ENCODE measurements around the gene RAB12.

DNA sequence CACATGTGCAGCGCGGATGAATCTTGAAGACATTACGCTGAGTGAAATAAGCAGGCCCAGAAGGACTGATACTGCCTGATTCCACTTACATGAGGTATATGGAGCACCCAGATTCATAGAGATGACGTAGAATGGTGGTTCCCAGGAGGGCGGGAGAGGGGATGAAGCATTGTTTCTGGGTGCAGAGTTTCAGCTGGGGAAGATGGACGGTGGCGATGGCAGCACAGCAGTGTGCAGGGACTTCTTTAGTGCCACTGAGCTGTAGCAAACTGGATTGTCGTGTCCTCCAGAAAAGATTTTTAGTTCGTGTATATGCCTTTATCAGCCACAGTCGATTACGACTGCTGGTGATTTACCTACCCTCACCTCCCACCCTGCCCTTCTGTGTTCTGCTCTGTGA lies 30.5 kb downstream of the RAB12 start:
- TF ChIP-seq, protein P1, sequence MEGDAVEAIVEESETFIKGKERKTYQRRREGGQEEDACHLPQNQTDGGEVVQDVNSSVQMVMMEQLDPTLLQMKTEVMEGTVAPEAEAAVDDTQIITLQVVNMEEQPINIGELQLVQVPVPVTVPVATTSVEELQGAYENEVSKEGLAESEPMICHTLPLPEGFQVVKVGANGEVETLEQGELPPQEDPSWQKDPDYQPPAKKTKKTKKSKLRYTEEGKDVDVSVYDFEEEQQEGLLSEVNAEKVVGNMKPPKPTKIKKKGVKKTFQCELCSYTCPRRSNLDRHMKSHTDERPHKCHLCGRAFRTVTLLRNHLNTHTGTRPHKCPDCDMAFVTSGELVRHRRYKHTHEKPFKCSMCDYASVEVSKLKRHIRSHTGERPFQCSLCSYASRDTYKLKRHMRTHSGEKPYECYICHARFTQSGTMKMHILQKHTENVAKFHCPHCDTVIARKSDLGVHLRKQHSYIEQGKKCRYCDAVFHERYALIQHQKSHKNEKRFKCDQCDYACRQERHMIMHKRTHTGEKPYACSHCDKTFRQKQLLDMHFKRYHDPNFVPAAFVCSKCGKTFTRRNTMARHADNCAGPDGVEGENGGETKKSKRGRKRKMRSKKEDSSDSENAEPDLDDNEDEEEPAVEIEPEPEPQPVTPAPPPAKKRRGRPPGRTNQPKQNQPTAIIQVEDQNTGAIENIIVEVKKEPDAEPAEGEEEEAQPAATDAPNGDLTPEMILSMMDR (IDR thresholded peaks at IDR 0.05): no peak
- no peak for TF ChIP-seq POLR2A (IDR thresholded peaks at IDR 0.05)
- TF ChIP-seq POLR2AphosphoS5 (IDR thresholded peaks at IDR 0.05): no peak

All from breast epithelium (tissue), 3 donors.